CD4-positive, alpha-beta T cell treated with Interferon alpha-2 for 1 hour (primary cell): ENCODE data around the gene TDRD10.
"Not testable (repeated sequence)": the region's sequence is repeated elsewhere in the genome, so short reads cannot be mapped to it uniquely, and the experiment has no call there.

Experiments used
- DNase-seq, 2 donors: peaks; one replicate each; pipeline ENCODE4 v3.0.0-alpha.2; 2020 to 2022

TDRD10 gene

DNA sequence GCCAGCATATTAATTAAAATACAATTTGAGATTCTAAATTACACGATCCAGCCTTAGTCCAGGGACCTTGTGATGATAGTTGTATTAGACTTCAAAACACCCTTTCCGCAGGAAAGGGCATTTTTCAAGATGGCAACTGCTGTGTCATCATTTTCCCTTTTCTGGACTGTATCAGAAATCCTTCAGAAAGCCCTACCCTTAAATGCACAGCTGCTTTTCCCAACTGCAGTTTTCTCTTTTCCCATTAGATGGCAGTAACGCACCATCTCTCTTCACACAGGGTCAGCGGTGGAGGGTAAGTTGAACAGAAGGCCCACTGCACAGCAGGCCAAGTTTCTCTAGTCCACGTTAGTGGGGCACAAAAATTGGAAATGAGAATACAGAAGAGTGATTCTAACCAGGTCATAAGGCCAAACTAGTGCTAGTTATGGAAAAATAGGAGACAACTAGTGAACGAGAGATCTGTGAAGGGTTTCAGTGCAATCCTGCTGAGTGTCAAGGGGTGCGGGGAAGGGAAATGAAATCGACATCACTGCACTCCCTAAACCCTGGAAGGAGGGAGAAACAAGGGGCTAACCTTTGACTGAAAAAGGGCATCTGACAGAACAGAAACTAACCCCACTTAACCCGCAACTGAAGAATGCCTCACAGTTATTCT, 22.1 kb upstream of the TDRD10 start:
- peak; percentile 69 to 84 for DNase-seq

DNA sequence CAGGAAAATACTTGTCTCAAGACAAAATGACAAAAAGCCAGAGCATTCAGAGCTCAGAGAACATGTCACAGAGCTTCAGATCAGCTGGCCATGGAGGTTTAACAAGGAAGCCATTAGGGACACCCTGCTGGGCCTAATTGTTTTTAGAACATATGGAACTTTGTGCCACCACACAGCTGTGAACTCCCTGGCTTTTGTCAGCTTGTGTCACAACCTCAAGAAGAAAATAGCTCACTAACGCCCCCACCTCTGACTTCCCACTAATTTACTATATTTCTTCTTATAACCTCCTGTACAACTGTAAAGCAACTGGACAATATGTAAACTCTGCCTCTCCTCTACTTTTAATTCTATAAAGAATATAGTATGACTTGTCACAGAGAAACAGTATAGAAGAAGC, 21.0 kb upstream of the TDRD10 start:
- DNase-seq: no peak

DNA sequence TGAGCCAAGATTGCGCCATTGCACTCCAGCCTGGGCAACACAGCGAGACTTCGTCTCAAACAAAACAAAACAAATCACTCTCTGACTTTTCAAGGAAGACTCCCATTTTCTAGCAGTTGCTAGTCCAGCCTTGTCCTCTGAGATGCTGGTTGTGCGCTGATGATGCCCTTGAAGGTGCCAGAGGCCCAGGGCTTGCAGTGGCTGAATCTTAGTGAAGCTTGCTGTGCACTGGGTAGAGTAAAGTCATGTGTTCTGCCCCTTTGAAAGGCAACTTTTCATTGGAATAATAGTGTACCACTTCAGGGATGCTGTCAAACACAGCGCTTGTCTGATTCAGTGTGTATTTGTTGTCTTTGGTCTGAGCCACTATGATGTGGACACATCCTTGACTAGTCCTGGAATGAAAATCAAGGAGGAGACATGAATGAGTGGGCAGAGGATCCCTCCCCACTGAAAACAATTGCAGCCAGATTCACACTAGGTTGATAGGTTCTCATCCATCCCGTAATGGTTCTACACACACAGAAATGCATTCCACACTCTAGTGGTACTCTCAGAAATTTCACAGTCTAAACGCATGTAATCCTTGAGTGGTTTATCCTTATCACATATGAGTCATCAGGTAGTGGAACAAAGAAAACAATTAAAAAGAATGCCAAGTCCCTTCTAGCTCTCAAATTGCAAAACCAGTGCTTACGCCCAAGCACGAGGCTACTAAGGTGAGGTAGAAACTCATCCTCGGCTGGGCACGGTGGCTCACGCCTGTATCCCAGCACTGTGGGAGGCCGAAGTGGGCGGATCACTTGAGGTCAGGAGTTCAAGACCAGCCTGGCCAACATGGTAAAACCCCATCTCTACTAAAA, 17.8 kb upstream of the TDRD10 start:
- DNase-seq: no peak

DNA sequence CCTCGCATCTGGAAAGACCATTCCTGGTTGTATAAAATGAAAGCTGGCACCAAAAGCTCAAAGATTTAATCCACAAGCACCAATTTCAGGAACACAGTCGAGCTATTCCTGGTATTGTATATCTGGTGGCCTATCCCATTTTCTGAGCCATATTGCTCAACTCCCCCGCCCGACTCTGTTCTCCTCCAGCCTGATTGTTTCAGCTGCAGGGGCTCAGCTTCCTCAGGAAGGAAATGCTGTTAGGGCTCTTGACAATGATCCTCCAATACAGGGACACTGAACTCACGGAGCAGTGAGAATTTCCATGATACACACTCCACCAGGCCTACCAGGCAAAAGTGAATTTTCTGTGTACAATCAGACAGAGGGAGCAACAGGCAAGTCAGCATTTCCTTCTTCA, 16.9 kb upstream of the TDRD10 start:
- DNase-seq: no peak

DNA sequence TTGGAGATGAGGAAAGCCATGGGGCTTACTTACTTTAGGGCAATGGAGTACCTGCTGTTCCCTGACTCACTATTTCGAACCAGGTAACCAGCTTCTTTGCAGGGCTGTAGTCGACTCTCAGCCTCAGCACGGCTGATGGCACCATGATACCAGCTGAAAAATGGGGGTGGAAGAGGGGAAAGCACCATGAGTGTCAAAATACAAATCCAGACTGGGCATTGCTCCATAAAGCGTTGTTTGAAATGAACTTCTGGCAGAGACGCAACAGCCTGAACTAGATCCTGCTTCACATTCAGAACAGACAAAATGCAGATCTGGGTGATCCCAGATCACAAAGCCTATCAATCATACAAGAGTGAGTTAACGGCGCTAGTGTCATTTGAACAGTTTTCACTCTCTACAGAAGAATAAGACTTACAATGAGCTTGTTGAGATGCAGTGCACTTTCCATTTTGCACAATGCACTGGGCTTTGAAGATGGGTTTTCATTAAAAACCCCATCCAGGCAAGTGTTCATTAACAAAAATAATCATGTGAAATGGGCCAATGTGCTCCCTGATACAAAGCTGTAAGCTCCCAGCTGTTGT, 16.0 kb upstream of the TDRD10 start:
- no peak for DNase-seq

DNA sequence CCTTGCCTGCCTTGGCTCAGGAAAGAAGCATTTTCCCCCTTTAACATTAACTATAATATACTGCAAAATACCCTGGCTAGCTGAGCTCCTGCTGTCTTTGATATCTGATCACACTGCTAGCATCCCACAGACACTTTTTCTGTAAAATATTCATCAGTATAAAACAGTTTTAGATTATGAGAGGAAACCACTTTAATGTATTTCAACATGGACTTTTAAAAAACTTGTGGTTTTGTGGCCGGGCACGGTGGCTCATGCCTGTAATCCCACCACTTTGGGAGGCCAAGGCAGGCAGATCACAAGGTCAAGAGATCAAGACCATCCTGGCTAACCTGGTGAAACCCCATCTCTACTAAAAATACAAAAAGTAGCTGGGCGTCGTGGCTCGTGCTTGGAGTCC, 15.3 kb upstream of the TDRD10 start:
- not testable (repeated sequence) for DNase-seq

DNA sequence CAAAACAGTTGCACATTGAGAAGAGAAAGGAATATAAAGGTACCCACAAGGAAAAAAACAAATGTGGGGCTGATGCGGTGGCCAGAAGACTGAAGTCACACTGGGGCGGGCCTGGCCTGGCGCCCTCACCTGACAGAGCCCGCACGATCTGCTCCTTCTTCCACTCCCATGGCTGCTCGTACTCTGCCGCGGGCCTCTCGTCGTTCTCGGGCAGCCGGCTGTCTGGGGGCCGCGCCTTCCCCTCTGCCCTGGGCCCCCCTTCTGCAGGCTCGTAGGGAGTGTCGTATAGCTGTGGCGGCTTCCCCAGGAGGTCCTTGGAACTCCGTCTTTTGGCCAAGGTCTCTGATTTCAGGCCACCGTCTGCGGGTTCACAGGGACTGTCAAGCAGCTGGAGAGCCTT, 13.1 kb upstream of the TDRD10 start:
- no peak for DNase-seq

DNA sequence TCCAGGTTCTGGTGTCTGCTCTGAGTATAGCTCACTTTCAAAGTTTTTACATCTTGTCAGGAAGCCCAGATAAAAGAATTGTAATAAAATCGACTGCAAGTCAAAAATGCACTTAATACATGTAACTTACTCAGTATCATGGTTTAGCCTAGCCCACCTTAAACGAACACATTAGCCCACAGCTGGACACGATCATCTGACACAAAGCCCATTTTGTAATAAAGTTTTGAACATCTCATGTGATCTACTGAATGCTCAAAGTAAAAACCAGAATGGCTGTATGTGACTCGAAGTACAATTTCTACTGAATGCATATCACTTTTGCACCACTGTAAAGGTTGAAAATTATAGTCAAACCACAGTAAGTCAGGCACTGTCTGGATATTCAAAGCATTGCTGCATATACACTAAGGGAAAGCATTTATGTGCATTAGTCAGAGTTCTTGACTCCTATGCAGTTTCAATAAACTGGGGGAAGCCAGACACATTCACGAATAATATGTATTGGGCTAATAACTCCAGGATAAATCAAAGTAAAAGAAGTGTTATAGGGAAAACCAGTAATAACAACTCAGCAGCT, 12.2 kb upstream of the TDRD10 start:
- no peak for DNase-seq

DNA sequence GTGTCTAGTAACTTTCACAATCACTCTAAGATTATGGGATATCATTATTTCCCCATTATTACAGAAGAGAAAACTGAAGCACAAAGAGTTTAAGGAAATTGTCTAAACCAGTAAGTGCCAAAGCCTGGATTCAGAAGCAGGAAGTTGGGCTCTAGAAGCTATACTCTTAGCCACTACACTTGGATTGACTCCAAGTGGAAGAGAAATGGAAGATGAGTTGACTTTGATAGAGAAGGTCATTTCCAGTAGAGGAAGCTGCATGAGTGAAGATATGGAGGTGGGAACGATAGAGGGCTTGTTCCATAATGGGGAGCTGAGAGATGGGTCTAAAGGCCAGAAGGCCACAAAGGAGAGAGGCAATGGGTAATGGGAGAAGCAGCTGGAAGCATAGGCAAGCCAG, 11.7 kb upstream of the TDRD10 start:
- DNase-seq: no peak

DNA sequence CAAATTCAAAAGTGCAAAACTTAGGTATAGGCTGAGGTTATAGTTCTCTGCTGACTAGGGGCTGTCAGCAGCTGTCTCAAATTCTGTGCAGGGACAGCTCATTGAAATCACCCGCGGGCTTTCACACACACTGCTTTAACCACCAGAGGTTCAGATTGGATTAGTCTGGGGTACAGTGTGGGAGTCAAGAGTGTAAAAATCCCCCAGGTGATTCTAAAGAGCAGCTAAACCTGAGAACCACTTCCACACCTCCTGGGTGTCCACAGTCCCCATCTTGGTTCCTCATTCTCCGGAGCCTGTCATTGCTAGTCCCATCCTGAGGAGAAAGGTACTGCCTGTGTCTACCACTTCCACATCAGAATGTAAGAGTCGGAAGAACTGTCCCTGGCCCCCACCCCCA, 9.9 kb upstream of the TDRD10 start:
- no peak for DNase-seq

DNA sequence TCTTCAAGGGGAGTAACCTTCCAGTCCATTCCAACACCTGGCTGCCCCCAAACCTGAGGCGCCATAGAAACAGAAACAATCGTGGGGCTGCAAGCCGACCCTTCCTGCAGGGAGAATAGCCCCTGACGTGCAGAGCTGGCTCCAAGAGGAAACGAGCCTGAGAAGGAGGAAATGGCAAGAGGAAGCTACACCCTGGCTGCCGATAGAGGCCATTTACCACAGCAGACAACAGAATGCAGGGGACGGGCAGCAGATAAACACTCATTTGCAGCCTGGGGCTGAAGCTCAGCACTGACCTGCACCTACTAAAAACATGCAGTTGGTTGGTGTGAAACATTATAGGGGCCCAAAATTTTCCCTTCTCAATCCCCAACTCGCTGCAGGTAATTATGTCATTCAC, 8.7 kb upstream of the TDRD10 start:
- peak; percentile 31 to 41 for DNase-seq

DNA sequence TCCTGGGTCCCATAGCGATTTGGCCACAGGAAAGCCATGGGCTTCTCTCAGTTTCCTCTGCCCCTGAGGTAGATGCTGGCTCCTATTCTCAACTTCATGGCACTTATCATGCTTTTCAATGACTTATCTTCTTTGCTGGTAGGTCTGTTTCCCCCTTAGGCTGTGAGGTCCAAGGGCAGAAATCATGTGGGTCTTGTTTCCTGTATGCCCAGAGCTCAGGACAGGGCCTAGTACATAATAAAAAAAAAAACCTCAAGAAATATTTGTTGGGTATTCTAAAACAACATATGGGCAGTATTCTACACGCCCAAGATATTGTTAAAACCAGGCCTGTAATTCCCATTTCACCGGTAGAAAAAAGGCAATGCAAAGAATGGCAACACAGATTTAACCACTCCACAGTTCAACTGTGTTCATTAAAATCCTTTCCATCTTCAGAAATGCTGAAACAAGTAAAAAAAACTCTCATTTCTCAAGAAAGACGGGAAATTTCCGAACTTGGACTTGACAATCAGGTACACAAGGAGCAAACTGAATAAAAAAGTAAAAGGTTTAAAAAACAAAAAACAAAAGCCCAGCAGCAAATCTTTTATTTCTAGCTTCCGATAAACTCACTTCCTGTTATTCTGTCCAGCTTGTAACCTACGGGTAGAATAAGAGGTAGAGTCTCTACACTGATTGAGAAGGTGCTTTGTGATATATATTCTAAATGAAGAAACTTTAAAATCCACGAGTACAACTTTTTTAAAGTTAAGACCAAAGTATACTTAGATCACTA, 6.3 kb upstream of the TDRD10 start:
- no peak for DNase-seq

DNA sequence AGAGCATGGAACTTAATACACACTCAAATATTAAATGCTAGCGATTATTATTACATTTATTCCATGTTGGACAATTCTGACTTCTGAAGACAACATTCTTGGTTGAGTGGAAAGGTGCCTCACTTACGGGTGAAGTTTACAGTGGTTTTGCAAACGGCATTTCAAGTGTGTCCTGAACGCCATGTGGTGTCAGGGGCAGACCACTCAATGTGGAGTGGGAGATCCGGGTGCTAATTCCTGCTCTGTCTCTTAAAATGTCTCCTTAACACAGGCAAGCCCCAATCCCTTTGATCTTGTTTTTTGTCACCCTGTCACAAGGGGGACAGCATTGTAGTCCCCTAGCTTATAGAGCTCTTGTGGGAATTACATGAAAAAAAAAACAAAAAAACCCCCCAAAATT, 5.6 kb upstream of the TDRD10 start:
- DNase-seq: no peak

DNA sequence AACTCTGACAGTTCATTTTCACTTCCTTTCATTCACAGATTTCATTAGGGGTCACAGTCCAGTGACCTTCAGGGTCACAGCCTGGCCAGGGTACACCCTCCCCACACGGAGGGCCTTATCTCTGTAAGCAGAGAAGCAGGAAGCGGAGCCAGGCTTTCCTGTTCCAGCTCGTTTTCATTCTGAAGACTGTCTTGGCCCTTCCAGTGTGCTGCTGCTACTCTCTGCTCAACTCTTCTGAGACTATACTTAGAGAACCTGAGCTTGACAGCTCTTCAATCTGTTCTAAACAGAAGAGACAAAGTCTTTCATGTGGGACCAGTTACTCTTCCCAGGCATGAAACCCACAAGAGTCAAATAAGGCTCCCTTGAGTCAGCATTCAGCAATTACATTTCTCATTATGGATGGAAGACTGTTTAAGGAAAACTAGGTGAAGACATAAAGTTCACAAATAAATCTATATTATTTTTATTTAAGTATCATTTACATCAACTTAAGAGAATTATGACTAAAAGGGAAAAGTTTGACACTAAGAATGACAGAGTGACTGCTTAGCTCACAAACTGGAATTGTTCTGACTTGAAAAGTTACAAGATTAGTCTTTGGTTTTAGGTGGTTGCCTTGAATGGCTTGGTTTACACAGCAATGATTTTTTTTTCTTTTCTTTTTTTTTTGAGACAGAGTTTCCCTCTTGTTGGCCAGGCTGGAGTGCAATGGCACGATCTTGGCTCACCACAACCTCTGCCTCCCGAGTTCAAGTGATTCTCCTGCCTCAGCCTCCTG, 4.8 kb upstream of the TDRD10 start:
- DNase-seq: no peak

DNA sequence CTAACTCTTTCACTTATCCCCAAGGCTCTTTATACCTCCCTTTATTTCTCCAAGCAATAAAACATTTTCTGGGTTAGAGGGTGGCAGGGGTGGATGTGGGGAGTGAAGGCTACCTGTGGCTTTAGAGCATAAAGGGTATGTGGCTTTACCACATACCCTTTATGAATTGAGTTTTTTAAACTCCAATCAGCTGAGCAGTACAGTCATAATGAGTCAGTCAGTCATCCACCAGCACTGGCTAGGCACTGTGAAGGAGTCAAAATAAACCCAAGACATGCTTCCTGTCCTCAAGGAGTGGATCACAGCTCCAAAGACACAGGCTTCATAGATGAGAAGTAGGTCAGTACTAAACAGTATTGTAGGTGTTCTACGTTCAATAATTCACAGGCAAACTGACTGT, 2.6 kb upstream of the TDRD10 start:
- no peak for DNase-seq

DNA sequence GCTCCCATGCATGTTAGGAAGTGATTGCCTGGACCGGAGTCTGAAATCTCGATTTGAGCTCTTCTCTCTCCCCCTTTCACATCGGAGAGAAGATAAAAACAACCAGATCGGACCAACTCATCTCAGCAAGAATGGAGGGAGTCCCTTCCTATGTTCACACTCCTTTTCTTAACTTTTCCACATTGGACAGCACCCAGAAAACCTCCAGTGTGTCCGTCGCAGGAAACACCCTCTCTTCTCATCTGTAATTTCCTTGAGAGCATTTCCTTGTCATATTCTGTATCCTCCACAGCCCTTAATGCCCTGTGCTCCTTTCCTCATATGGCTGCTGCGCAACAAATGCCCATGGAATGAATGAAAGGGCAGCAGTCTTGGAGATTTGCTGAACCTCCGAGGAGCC, 1.5 kb upstream of the TDRD10 start:
- no peak for DNase-seq

DNA sequence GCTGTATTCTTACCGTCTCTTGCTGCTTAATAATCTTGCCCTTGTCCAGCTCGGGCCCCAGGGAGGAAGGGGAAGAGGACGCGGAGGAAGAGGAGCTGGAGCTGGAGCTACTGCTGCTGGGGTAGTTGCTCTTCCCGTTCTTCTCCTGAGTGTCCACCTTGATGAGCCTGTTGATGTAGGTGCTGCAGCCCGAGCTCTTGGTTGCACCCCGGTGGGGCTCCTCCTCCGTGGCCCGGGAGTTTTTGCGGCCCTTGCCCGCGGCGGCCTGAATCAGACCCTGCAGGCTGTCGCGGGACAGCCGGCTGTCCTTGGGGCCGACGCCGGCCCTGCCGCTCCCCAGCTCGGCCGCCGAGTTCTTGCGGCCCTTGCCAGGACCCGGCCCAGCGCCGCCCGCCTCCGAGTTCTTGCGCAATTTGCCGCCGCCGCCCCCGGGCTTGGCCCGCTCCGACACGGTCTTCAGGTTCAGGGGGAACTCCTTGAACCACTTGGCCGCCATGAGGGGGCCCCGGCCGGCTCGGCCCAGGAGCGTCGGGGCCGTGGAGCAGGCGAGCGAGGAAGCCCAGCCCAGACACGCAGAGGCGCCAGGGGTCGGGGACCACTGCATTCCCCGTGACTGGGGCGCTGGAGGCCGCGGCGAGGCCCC, 475 bp upstream of the TDRD10 start:
- no peak for DNase-seq

DNA sequence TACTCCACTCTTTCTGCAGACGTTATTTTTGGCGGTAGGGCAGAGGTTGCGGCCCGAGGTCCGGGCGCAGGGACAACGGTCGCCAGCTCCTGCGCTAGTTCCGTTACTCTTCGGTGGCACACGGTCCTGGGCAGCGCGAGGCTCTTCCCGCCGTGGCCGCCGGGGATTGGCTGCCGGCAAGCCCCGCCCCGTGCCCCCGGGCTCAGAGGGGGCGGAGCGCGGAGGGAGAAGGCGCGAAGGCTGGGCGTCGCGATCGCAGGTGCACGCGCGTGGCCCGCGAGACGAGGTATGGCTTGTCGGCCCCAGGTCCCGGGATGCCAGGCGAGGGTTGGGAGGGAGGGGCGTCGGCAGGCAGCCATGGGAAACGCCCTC, 711 bp downstream of the TDRD10 start:
- DNase-seq: no peak

DNA sequence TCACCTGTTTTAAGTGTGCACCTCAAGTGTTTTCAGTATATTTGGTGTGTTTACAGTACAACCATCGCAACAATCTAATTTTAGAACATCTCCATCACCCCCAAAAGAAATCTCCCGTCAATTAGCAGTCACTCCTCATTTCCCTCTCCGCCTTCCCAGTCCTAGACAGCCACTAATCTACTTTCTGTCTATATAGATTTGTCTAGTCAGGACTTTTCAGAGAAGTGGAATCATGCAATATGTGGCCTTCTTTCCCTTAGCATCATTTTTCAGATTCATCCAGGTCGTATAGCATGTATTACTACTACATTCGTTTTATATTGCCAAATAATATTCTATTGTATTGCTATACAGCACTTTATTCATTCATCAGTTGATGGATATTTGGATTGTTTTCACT, 1.9 kb downstream of the TDRD10 start:
- DNase-seq: no peak

DNA sequence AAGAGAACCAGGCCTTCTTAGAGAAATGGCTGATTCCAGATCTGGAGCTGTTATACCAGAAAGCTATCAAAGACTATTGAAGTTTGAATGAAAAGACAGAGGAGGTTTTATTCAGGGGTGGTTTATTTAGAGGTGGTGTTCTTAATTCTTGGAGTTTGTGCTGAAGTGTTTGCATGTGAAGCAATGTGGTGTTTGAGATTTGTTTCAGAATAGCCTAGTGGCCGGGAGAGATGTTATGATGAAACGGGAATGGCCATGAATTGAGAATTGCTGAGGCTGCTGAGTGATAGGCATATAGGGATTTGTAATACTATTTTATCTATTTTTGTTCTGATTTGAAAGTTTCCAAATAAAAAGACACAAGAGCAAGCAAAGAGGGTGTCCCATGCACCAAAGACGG, 10.7 kb downstream of the TDRD10 start:
- DNase-seq: no peak

DNA sequence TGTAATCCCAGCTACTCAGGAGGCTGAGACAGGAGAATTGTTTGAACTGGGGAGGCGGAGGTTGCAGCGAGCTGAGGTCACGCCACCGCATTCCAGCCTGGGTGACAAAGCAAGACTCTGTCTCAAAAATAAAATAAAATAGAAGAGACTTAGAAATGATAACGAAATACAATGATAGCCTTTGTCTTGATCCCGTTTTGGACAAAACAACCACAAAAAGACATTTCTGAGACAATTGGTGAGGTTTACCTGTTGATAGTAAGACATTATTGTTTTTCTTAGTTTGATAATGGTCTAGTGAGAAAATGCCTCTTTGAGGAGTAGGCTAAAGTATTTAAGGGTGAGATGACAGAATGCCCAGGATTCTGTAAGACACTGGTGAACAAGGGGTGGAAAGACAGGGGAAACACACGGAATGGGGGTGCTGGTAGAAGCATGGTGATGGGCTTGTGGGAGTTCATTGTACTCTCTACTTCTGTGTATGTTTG, 12.1 kb downstream of the TDRD10 start:
- DNase-seq: no peak

DNA sequence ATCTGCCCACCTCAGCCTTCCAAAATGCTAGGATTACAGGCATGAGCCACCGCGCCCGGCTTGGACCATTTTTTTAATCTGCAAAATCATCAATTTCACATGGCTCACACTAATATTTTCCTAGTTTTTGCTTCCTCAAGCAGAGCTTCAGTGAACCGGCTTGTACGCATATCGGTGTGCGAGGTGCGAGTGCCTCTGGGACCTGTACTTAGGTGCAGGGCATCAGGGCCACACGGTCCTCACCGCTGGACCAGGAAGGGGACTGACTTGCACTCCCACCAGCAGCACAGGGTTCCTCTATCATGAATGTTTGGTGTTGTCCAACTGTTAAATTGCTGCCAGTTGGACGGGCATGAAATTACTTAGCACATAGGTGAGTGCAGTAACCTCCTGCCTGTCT, 15.6 kb downstream of the TDRD10 start:
- DNase-seq: no peak
